B cell (primary cell): ENCODE results near the gene NPL.

ENCODE experiments used
- EZH2 ChIP-seq: IDR thresholded peaks from 2 replicates; pipeline ENCODE4 v1.6.1; 2012; ENCODE audit warnings: borderline replicate concordance, low read depth, mild to moderate bottlenecking, moderate library complexity, low read length; ENCODE audit not compliant: insufficient read depth, poor library complexity, severe bottlenecking
- TF ChIP-seq, protein P1 (sequence below): fragments of 200-600 bp; IDR thresholded peaks from one replicate; pipeline ENCODE4 v1.8.0; 2022; ENCODE audit warnings: antibody characterized with exemption, mild to moderate bottlenecking

GRCh38 chr1:182850319-182850718, 60.7 kb downstream of the NPL start:
- TF ChIP-seq, protein P1, sequence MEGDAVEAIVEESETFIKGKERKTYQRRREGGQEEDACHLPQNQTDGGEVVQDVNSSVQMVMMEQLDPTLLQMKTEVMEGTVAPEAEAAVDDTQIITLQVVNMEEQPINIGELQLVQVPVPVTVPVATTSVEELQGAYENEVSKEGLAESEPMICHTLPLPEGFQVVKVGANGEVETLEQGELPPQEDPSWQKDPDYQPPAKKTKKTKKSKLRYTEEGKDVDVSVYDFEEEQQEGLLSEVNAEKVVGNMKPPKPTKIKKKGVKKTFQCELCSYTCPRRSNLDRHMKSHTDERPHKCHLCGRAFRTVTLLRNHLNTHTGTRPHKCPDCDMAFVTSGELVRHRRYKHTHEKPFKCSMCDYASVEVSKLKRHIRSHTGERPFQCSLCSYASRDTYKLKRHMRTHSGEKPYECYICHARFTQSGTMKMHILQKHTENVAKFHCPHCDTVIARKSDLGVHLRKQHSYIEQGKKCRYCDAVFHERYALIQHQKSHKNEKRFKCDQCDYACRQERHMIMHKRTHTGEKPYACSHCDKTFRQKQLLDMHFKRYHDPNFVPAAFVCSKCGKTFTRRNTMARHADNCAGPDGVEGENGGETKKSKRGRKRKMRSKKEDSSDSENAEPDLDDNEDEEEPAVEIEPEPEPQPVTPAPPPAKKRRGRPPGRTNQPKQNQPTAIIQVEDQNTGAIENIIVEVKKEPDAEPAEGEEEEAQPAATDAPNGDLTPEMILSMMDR = no peak
- TF ChIP-seq EZH2 = no peak
